Mesenteric fat pad (tissue), 1 donor: ENCODE measurements around the gene VSTM2L. TPM values are rescaled to one million over a fixed set of nuclear protein-coding genes. Genes with fewer than 3 reads are reported as not detected.

Source experiments
- DNase-seq: peaks from one replicate; pipeline ENCODE4 v3.0.0-alpha.2; 2020; ENCODE audit warnings: low spot score
- total RNA-seq: library from RNA; stranded (reverse); fragmentation: NEBNext Ultra II Directional; extraction: Animal tissue kit (Norgen Biotek cat#: 25700); gene quantifications from one replicate; pipeline ENCODE4 v1.2.1, GENCODE V29; 2021
- donor health status: DM: yes; HTN: yes; CAD: no.

VSTM2L gene
- total RNA-seq, 1 donor from 2014 or later, result 0.93 TPM

DNA sequence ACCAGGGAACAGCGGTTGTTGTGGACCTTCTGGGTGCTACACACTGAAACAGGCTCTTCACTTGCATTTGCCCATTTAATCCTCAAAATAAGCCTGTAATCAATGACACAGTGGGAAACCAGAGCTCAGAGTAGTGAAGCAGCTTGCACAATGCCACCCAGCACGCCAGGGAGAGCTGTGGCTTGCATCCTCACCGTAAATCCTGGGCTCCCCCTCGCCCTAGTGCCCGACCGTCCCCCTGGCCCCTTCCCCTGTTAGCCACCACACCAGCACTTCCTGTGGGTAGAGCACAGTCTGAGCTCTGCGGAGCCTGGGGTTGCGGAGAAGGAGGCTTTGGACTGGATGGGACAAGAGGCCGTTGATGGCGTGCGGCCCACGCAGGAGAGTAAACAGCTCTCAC, 14.5 kb downstream of the VSTM2L start:
- no peak for DNase-seq

DNA sequence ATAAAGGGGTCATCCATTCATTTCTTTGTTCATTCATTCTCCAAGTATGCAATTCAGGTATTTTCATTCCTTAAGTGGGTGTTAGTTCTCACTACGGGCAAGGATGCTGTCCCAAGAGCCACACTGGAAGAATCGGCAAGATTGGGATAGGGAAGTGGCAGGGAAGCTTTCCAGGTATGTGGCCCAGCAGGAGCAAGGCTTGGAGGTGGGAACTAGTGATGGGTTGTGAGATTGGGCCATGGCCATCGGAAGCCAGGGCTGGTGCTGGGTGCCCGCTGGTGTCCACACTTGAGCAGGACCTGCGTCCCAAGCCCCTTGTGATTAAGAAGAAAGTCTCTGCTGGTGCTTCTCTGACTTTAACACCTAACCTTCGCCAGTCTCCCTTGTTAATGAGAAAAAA, 15.1 kb downstream of the VSTM2L start:
- DNase-seq, result no peak

DNA sequence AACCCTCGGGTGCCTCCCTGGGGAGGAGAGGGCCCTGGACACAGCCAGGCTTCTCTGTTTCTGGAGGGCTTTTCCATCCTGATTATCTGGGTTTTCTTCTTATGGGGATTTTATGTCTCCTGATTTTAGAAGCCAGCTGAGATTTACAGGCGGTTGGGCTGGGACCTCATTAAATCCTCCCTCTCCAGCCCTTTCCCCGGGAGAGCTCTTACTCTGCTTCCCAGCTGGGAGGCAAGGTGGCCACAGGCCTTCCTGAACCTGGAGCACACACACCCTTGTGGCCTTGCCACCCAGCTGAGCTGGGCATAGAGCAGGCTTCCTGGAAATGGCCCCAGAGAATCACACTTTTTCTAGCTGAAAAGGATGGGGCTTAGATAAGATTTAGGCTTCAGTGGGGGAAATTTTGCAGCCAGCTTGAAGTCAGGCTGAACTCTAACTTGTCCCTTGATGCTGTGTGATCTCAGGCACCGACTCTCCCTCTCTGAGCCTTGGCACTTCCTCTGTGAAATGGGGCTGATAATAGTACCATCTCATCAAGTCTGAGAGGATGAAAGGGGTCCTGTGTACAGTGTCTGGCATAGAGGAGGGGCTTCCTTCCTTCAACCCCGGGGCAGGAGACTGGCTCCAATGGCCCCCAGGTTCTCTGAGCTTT, 16.6 kb downstream of the VSTM2L start:
- no peak for DNase-seq

DNA sequence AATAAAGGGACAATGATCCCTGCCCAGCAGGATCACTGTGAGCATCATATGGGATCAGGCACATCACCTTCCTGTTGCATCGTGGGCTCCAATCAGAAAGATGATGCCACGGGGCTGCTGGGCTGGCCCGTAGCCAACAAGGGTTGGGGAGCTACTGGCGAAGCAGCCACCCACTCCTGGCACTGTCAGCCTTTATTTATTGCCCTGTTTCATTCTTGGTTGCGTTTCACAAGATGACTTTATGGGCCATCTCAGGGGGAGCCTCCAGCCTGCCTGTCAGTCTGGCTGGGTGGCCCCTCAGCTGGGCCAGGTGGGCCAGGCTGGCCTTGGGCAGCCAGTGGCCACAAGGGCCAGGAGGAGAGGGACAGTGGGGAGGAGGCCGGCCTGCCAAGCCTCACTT, 17.3 kb downstream of the VSTM2L start:
- DNase-seq, result no peak

DNA sequence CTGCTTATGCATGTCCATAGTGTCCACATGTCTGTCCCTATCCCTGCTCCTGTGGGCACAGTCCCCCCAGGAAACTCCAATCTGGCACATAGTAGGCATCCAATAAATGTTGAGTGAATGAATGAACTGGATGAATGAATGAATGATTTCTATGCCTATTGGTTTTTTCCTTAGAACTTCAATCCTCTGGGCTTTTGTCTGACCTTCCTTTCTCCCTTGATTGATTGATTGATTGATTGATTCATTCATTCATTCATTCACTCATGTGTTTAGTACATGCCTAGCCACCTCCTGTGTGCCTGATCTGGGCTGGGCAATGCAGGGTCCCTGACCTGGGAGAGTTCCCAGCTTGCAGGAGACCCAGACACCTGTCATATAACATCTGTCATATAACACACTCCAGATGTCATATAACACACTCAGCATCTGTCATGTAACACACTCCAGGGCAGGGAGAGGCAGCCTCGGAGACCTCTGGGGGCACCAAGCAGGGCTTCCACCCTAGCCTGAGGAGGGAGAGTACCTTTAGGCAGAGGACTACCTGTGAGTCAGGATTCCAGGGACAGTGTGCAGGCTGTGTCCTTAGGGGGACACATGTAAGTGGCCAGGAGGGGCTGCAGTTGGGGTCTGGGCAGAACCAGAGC, 17.9 kb downstream of the VSTM2L start:
- DNase-seq, result no peak

DNA sequence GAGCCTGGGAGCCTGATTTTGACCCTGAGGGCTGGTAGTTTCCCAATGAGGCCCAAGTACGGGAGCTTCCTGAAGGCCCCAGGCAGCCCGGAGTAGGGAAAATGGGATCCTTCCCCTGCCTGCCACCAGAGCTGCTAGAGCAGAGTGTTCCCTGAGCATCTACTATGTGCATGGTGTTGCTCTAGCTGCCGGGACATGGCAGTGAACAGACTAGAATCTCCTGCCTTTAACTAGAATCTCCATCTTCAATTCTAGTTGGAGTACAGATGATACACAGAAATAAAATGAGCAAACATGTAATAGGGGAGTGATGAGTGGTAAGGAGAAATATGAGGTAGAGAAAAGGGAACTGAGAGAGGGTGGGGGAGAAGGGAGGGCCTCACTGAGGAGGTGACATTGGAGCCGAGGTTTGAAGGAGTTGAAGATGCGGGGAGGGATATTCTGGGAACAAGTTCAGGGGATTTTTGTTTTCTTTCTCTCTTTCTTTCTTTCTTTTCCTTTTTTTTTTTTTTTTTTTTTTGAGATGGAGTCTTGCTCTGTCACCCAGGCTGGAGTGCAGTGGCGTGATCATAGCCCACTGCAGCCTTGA, 18.5 kb downstream of the VSTM2L start:
- no peak for DNase-seq

DNA sequence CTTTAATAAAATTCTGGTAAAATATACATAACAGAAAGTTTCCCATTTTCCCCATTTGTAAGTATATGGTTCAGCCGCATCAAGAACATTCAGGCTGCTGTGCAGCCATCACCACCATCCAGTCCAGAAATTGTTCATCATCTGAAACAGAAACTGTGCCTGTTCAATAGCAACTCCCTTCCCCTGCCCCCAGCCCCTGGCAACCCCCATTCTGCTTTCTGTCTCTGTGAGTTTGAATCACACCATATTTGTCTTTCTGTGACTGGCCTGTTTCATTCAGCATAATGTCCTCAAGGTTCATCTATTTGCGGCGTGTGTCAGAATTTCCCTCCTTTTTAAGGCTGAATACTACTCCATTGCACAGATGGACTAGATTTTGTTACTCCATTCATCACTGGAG, 19.1 kb downstream of the VSTM2L start:
- DNase-seq, result no peak

DNA sequence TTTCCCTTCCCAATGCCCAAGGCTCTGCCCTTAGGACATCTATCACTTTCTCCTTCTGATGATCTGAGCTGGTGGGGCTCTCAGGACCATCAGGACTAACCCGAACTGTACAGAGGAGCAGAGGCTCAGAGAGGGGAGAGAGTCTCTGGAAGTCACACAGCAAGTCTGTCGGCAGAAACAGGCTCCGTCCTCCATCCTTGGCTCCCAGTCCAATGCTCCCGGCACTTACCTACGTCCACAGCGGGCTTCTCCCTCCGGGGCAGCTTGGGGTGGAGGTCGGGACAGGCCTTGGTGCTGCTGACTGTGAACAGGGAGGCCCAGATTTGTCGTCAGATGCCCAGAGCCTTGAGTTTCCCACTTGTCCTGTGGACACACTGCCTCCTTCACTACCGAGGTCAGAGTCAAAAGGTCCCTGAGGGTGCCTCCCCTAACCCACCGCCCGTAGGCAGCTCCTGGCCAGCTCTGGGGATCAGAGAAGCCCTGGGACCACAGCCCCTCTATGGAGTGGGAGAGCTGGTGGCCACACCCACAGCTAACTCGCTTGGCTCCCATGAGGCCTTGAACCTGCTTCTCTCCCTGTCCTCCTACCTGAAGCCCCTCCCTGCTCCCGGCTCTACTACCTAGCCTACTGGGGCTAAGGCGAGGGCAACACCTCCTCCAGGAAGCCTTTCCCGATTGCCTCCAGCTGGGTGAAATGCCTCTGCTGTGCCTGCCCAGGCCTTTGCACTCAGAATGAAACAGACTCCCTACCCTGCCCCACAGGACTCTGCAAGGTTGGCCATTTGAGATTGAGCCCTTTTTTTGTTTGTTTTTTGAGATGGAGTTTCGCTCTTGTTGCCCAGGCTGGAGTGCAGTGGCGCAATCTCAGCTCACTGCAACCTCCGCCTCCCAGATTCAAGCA, 22.6 kb downstream of the VSTM2L start:
- DNase-seq, result no peak

DNA sequence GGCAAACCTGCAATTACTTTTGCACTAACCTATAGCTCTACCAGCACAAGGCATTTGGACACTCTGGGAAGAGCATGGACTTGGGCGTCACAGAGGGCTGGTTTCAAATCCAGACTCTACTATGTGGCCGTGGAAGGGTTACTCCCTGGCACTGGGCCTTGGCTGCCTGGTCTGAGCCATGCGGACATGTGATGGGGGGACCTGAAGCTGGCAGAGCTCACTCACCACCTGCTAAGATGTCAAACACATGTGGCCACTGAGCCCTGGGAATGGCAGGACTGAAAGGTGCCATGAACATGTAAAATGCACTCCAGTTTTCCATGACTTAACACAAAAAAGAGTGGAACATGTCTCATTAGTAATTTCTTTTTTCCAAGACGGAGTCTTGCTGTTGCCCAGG, 23.7 kb downstream of the VSTM2L start:
- no peak for DNase-seq

DNA sequence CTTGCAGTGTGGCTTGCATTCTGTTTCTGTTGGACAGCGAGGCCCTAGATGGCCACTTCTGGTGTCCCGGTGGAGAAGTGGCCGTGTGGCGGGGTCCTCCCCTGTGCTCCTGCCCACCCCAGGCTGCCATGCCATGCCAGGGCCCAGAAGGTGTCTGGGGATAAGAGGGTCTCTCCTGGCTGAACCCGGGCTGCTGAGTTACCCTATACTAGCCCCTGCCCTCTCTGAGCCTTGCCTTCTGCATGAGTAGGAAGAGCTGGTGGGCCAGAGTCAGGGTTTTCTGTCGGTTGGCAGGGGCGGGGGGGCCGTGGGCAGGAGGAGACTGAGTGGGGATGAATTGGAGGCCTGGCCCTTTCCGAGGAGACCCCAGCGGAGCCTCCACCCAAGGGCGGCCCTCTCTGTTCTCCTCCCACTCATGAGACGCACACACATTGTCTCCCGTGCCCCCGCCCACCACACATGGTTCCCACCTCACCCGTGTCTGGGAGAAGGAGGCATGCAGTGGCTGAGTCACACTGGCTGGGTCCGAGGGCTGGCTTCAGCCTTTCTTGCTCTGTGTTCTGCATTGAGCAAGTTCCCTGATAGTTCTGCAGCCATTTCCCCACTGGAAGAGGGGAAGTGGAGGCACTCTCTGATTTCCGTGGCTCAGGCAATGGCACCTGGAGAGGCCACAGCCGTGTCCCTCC, 24.6 kb downstream of the VSTM2L start:
- no peak for DNase-seq

DNA sequence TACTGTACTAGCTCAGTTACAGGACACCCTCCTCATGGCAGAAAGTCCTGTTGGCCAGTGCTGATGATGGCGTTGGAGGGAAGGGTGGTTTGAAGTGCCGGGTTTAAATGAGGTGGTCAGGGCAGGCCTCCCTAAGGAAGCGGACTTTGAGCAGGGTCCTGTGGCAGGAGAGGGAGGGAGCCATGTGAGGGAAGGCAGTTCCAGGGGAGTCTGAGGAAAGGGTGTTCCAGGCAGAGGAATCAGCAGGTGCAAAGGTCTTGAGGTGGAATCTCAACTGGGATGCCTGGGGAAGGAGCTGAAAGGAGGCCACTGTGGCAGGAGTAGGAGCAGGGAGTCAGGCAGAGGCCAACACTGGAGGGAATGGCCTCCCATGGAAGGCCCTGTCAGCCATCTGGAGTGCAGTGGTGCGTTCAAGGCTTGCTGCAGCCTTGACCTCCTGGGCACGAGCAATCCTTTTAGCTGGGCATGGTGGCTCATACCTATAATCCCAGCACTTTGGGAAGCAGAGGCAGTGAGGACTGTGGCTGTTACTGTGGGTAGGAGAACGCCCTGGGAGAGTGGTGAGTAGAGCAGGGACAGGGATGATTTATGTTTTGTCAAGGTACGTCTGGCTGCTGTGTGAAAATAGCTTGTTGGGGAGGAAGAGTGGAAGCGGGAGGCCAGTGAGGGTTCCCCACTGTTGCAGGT, 26.2 kb downstream of the VSTM2L start:
- DNase-seq, result no peak

DNA sequence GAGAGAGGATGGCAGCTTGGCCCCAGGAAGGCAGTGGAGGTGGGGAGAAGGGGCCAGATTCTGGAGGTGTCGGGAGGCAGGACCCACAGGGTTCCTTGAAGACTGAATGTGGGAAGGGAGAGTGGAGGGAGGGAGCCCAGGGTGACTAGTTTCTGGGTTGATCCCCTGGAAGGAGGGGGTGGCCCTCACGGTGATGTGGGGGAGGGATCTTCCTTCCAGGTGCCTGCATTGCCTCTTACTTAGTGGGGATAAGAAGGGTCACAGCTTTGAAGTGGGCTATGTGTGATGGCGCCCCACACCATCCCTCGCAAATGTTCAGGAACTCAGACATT, 26.7 kb downstream of the VSTM2L start:
- no peak for DNase-seq

DNA sequence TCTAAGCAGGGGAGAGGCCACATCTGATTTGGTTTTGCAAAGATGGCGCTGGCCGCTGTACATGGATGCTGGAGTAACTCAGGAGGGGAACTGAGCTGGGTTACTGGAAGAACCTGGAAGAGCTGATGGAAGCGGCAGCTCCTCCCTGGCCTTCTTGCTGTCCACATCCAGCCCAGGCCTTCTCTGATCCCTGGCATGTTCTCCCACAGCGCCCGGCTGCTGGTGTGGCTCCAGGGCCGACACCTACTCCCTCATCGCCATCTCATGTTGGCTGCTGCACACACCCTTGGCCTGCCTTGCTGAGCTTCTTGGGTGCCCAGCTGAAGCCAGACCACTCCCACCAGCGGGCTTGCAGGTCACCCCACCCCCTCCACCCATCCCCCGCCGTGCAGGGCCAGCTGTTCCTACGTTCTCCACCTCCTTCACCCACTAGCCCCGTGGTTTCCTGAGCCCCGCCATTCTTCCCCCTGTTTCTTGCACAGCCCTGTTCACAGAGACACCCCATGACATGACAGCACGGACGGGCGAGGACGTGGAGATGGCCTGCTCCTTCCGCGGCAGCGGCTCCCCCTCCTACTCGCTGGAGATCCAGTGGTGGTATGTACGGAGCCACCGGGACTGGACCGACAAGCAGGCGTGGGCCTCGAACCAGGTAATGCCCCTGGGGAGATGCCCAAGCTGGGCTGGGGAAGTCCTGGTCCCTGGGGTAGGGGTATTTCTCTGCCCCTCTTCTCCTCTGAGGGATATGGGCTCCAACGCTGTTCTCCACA, 28.4 kb downstream of the VSTM2L start:
- DNase-seq, result no peak

DNA sequence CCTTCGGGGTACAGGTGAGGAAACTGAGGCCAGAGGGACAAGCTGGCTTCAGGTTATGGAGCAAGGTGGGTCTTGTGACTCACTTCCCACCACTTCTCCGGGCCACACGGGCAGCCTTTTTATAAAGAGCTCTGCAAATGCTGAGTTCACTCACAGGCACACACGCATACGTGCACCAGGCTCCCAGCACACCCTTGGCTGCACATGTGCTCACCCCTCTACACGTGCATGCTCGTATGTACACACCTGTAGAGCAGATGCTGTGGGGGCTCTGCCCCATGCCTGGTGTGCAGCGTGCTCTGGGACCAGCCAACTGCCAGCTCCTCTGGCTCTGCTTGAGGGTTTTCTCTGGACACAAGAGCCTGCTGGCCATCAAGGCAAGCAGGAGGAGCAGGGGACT, 29.1 kb downstream of the VSTM2L start:
- DNase-seq, result no peak

DNA sequence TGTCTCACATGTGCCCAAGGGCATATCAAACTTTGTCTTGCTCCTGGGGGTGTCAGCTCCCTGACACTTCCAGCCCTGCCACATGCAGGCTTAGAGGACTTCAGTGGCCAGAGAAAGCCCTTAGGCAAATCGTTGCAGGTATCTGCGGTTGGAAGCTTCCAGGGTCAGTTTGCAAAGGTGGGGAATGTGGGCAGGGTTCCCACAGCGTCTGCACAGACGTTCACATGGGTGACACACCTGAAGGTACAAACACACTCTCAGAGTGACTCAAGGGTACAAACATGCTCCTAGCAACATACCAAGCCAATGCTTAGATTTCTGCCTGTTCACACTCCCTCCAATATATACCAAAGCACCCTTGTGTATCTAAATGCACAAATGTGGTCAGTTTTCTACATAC, 30.0 kb downstream of the VSTM2L start:
- no peak for DNase-seq

DNA sequence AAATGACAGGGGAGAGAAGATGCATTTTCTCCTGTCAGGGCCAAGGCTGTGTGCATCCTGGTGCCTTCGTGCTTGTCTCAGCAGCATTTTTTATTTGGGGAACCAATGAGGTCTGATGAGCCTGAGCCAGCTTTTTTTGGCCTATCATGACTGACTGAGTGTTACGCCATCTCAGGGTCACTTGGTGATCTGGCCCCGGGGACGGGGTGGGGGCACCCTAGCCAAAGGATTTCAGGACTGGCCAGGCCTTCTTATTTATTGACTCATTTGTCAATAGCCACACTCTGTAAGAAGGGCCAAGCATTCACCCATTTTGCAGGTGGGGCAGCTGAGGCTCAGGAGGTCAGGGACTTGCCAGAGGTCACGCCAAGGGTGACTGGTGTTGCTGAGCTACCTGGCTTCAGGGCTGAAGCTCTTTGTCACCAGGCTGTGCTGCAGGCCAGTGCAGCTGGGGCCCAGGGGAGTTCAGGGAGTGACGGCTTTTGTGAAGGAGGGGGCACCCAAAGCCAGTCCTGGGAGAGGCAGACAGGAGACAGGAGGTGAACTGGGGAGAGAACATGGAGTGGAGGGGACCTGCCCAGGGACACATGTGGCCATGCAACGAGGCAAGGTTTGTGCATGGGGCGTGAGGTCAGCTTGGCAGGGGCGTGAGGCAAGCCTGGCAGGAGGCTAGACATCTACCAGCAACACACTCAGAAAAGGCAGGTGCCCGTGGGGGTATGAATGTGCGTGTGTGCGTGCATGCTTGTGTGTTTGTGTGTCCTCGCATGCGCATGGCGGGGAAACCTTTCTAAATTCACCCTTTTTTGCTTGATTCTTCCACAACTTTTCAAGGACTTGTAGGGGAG, 31.1 kb downstream of the VSTM2L start:
- no peak for DNase-seq

DNA sequence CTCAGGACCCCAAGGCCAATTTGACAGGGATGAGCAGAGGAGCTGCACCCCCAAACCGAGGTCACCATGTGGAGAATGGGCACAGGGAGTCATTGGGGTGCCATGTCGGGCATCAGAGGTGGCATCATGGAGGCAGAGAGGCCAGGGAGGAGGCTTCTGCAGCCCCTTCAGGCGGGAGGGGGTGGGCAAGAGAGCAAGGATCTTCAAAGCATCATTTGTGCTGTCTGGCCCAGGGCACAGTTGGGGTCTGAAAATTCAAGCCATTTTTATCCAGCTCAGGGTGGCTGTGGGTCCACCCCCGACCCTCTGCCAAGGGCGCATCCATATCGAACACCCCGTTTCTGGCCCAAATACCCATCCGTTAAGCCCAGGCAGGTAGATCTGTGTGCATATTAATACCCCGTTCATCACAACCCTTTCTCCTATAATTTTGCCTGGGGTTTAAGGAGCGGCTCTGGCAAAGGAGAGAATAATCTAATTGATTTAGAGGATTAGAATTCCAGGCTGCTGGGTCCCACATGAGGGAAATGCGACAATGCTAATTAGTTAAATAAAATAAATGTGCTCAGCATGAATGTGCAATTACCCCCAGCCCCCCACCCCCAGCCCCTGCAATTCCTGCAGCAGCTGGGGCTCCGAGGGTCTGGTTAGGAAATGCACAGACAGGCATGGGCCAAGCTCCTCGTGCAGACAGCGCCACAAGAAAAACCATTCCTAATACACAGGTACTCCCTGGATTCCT, 31.9 kb downstream of the VSTM2L start:
- no peak for DNase-seq

DNA sequence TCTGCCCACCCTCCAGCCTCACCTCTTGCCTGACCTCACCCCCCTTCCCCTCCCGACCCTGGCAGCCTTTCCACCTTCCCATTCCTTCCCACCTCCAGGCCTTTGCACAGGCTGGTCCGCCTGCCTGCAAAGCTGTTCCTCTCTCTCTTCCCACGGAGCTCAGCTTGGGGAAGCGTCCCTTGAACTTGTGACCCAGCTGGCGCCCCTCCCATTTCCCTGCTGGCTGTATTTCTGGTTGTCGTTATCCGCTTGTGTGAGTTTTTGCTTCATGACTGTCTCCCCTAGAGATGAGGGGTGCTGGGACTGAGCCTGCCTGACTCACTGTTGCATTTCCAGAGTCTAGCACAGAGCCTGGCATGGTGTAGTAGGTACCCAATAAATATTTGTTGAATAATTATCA, 32.5 kb downstream of the VSTM2L start:
- no peak for DNase-seq
